NB4 (cell line): Measurements from ENCODE around the gene ITPK1.

ENCODE experiments used
- DNase-seq: peaks from one replicate; pipeline ENCODE4 v3.0.0; 2010; ENCODE audit warnings: low read depth
- H3K4me3 ChIP-seq: one replicate; pipeline ENCODE4 v1.5.1; 2011; ENCODE audit warnings: mild to moderate bottlenecking, low read depth, low read length, moderate library complexity
- CTCF ChIP-seq: IDR thresholded peaks from one replicate; pipeline ENCODE4 v1.5.1; 2012; ENCODE audit warnings: low read depth, low read length
- MAX ChIP-seq: IDR thresholded peaks from 2 replicates; pipeline ENCODE4 v1.6.1; 2011; ENCODE audit warnings: low read depth, low read length
- MYC ChIP-seq: IDR thresholded peaks from 2 replicates; pipeline ENCODE4 v1.6.1; 2011; ENCODE audit warnings: low read depth, low read length
- POLR2A ChIP-seq: IDR thresholded peaks from 2 replicates; pipeline ENCODE4 v1.6.1; 2011; ENCODE audit warnings: mild to moderate bottlenecking; ENCODE audit not compliant: insufficient read length; ENCODE audit errors: extremely low read depth

Gene ITPK1

GRCh38 chr14:92927349-92928257, 188.1 kb downstream of the ITPK1 start:
- no peak overlapping the region for H3K4me3 ChIP-seq
- TF ChIP-seq CTCF: no peak
- TF ChIP-seq MAX: no peak
- no peak for TF ChIP-seq MYC
- TF ChIP-seq POLR2A: no peak
- DNase-seq: no peak

- no peak for DNase-seq
- no peak overlapping the region for H3K4me3 ChIP-seq
- TF ChIP-seq MYC (no peak), POLR2A (no peak), MAX (no peak), CTCF (no peak)
Measured at GRCh38 chr14:92926931-92927330, 188.8 kb downstream of the ITPK1 start.

- TF ChIP-seq POLR2A (no peak), MYC (no peak), CTCF (no peak), MAX (no peak)
- H3K4me3 ChIP-seq: no peak overlapping the region
- no peak for DNase-seq
Measured at GRCh38 chr14:92926180-92926845, 189.4 kb downstream of the ITPK1 start.

GRCh38 chr14:92925446-92925845, 190.3 kb downstream of the ITPK1 start:
- TF ChIP-seq MYC (no peak), POLR2A (no peak), MAX (no peak), CTCF (no peak)
- H3K4me3 ChIP-seq: no peak overlapping the region
- DNase-seq: no peak

- TF ChIP-seq CTCF (no peak), MYC (no peak), MAX (no peak), POLR2A (no peak)
- no peak overlapping the region for H3K4me3 ChIP-seq
- no peak for DNase-seq
Measured at GRCh38 chr14:92924247-92924646, 191.5 kb downstream of the ITPK1 start.
